ENCODE results near the gene RPL4. TPM values are rescaled to one million over a fixed set of nuclear protein-coding genes. Genes with fewer than 3 reads are reported as not detected.

RPL4 gene
- total and polyA plus RNA-seq, 2 of the 8 experiments (the other 6 are each of a cell fraction or from before 2014, with no cell fraction given): 3,950 to 3,973 TPM

- CTCF ChIA-PET (ENCODE audit: partially characterized antibody): interaction anchor here (1.1 to 6.7 kb wide), 3 partner anchors 8 to 17 kb away, joined by 4 to 44 read pairs (median 5); partner anchors contain the start of gene SNAPC5
- no peak overlapping the region for H3K18ac ChIP-seq (ENCODE audit: extremely low read depth, low read length)
- peaks cover 0 to 6% of the 10 kb centered on the region in 2 experiments for H4K20me1 ChIP-seq (replicated peaks in 1 of 2; ENCODE audit: control insufficient read depth in 1 of 2, insufficient read depth in 2 of 2, low read length in 2 of 2)
- H3K4ac ChIP-seq (replicated peaks; ENCODE audit: insufficient read length, low read depth, low read length): no peak overlapping the region
- H4K5ac ChIP-seq (ENCODE audit: insufficient read length, low read depth, low read length): no peak overlapping the region
- H4K91ac ChIP-seq (replicated peaks; ENCODE audit: insufficient read length, low read length): no peak overlapping the region
- WGBS, 2 experiments (ENCODE audit: extremely low coverage in 1 of 2, insufficient coverage in 1 of 2, insufficient read length in 1 of 2, insufficient replicate concordance in 2 of 2, low coverage in 1 of 2, low lambda C conversion rate in 2 of 2, missing lambda C conversion rate in 1 of 2): 92% methylated on average over 6 of the region's 6 CpGs; no CpG with 5 or more reads in 1 of the 2 experiments
- no peak overlapping the region for H3K4me2 ChIP-seq (ENCODE audit: insufficient read depth in 1 of 2, low read depth in 2 of 2, low read length in 2 of 2)
- H3K23me2 ChIP-seq (ENCODE audit: low read depth, low read length): no peaks in the 10 kb centered on the region
- no peak overlapping the region for H3K23ac ChIP-seq (ENCODE audit: insufficient read length)
- H4K8ac ChIP-seq (ENCODE audit: extremely low read depth, insufficient read depth, low read length): no peak overlapping the region
- no peak overlapping the region for H3K27ac ChIP-seq (ENCODE audit: low read depth, low read length)
- POLR2A ChIA-PET (ENCODE audit: partially characterized antibody): interaction anchor here (0.6 to 6.9 kb wide), 7 partner anchors 10 to 163 kb away, joined by 3 to 56 read pairs (median 4); partner anchors contain the start of genes RPL4, SNAPC5 and ZWILCH
- H2BK20ac ChIP-seq (ENCODE audit: low read length): no peak overlapping the region
- H3K79me1 ChIP-seq (ENCODE audit: low read depth, low read length): peaks cover 2% of the 10 kb centered on the region; the same call in 1 of the 2 replicates
- H2BK12ac ChIP-seq (ENCODE audit: low read depth, low read length): no peak overlapping the region
- no peaks in the 10 kb centered on the region for H3K27me3 ChIP-seq (replicated peaks in 1 of 4; ENCODE audit: control insufficient read depth in 3 of 4, extremely low read depth in 1 of 4, insufficient read depth in 3 of 4, low read length in 3 of 4)
- no peak overlapping the region for H3K4me3 ChIP-seq (ENCODE audit: extremely low read depth in 1 of 4, insufficient read depth in 2 of 4, low read depth in 3 of 4, low read length in 4 of 4)
- peaks cover 0 to under 1% (median 0%) of the 10 kb centered on the region in 4 experiments; a peak in 1 of 7 replicates for H3K4me1 ChIP-seq (replicated peaks in 1 of 4; ENCODE audit: control insufficient read depth in 3 of 4, insufficient read depth in 4 of 4, low read length in 3 of 4)
- no peak overlapping the region for H2BK120ac ChIP-seq (replicated peaks; ENCODE audit: low read depth, low read length)
- no peak for DNase-seq (ENCODE audit: low read depth in 1 of 2, low spot score in 2 of 2)
- no peak overlapping the region for H2BK5ac ChIP-seq (ENCODE audit: low read depth, low read length)
- H3K9ac ChIP-seq (replicated peaks in 1 of 4; ENCODE audit: extremely low read depth in 1 of 4, low read depth in 3 of 4, low read length in 3 of 4): no peak overlapping the region
- no peak overlapping the region for H2AFZ ChIP-seq (ENCODE audit: low read length)
- H2BK15ac ChIP-seq (ENCODE audit: low read length): no peak overlapping the region
- no peaks in the 10 kb centered on the region for H3K9me3 ChIP-seq (ENCODE audit: insufficient read depth in 2 of 2, low read depth in 1 of 2, low read length in 1 of 2)
- no peak overlapping the region for H3K56ac ChIP-seq (replicated peaks; ENCODE audit: insufficient read length, low read depth, low read length)
- H3K36me3 ChIP-seq (ENCODE audit: control insufficient read depth in 2 of 4, insufficient read depth in 4 of 4, low read length in 3 of 4): peaks cover 11 to 75% (median 44%) of the 10 kb centered on the region in 4 experiments
- H3K14ac ChIP-seq (ENCODE audit: insufficient read length): no peak overlapping the region
- no peak overlapping the region for H2AK5ac ChIP-seq (ENCODE audit: low read depth, low read length)
- H3K79me2 ChIP-seq (ENCODE audit: control insufficient read depth in 1 of 2, insufficient read depth in 2 of 2, low read length in 2 of 2): no peaks in the 10 kb centered on the region
- FAIRE-seq: no peak
- TF ChIP-seq CBX5 (IDR thresholded peaks at IDR 0.05; ENCODE audit: low read depth, low read length) (no peak), POLR2A (IDR thresholded peaks at IDR 0.05; ENCODE audit: control extremely low read depth in 1 of 2, low read depth in 2 of 2, low read length in 2 of 2) (peak in 1 of 2 experiments; percentile 19; a peak in 1 of 3 replicates)
These were observed 15.4 kb downstream of the RPL4 start for GRCh38 chr15:66489179-66489791.
